Adrenal gland (tissue), 5 donors: Measurements from ENCODE around the gene PSMB3.

Experiments used
- CTCF ChIP-seq, 6 experiments: fragments of 450-650 bp in 4 of 6; fragments of 200-600 bp in 2 of 6; sonication (generic) in 1 of 6; IDR thresholded peaks; 1 replicate in 5 of 6; 2 replicates in 1 of 6; pipeline versions ENCODE4 v1.5.1 to v1.8.0; 2016 to 2021; ENCODE audit warnings: antibody characterized with exemption in 6 of 6, mild to moderate bottlenecking in 2 of 6, moderate library complexity in 1 of 6
- POLR2A ChIP-seq, 2 donors: fragments of 450-650 bp; IDR thresholded peaks; one replicate each; pipeline ENCODE4 v1.6.1; 2017; ENCODE audit warnings: antibody characterized with exemption in 2 of 2, mild to moderate bottlenecking in 2 of 2, moderate library complexity in 1 of 2
- donor health status: DM: no; HTN: no; CAD: no.

GRCh38 chr17:38710604-38710962, 42.0 kb upstream of the PSMB3 start:
- no peak for TF ChIP-seq POLR2A (IDR thresholded peaks at IDR 0.05)
- TF ChIP-seq CTCF (IDR thresholded peaks at IDR 0.05) = no peak
